Mucosa of descending colon (tissue), 3 donors: ENCODE data around the gene SFXN5. TPM values are rescaled to one million over a fixed set of nuclear protein-coding genes. Genes with fewer than 3 reads are reported as not detected.

ENCODE experiments used
- ATAC-seq: fragments of 200-7000 bp; cut with Tn5 transposase; one replicate; pipeline ENCODE4 v1.9.1; 2020; ENCODE audit warnings: mild to moderate bottlenecking, moderate library complexity
- DNase-seq, 3 donors: peaks; one replicate each; pipeline ENCODE4 v3.0.0-alpha.2; 2020
- H3K36me3 ChIP-seq: fragments of 200-600 bp; one replicate; pipeline ENCODE4 v1.8.0; 2021; ENCODE audit warnings: low read depth, mild to moderate bottlenecking
- H3K4me1 ChIP-seq: fragments of 200-600 bp; one replicate; pipeline ENCODE4 v1.8.0; 2021; ENCODE audit warnings: low read depth, mild to moderate bottlenecking
- H3K4me3 ChIP-seq: fragments of 200-600 bp; one replicate; pipeline ENCODE4 v1.8.0; 2021; ENCODE audit warnings: mild to moderate bottlenecking
- H3K9me3 ChIP-seq: fragments of 200-600 bp; one replicate; pipeline ENCODE4 v1.8.0; 2021; ENCODE audit warnings: mild to moderate bottlenecking
- intact Hi-C, 2 donors: fragments of 100-400 bp; cut with DNase I in 1 of 2; cut with micrococcal nuclease in 1 of 2; formaldehyde crosslinking; loops; one replicate each; pipeline versions ENCODE4 v1.11.0 to v1.11.1; 2022; cut with DNase I, micrococcal nuclease
- total RNA-seq, 3 donors: library from RNA; stranded (reverse); fragmentation: NEBNext Ultra II Directional in 2 of 3; extraction: Animal tissue kit (Norgen Biotek cat#: 25700) in 2 of 3; gene quantifications; one replicate each; pipeline versions ENCODE4 v1.2.1 to v1.2.4, GENCODE V29; 2021 to 2023
- TF ChIP-seq, protein P1 (sequence below): fragments of 200-600 bp; IDR thresholded peaks from one replicate; pipeline ENCODE4 v1.8.0; 2022; ENCODE audit warnings: antibody characterized with exemption, mild to moderate bottlenecking
- donor health status: DM: no; HTN: no; CAD: no; lungs with moderate emphysema.
- donor health status: DM: no; HTN: no; CAD: no.
- donor health status: DM: no; HTN: yes; CAD: no.

Gene SFXN5
- total RNA-seq, 3 donors from 2014 or later, result 22.2 to 30.9 (median 27.5) TPM

DNA sequence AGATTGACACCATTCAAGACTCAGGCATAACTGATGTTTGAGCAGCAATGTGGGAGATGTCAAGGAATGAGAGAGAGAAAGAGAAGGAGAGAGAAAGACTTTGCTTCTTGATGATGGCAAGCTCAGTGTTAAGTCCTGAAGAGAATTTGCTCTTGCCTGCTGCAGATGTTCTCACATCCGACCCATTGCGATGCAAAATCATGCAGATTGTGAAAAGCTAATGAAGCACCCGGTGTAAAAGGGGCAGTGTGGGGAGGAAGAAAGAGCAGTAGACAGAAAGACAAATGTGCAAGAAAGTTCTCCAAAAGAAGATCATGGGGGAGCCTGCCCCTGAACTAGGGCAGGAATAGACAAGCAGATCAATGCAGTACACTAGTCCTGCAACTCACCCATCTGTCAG is 96.5 kb downstream of the SFXN5 start:
- no peaks in the 10 kb centered on the region for H3K4me1 ChIP-seq
- H3K4me3 ChIP-seq, result no peak overlapping the region
- H3K9me3 ChIP-seq, result no peaks in the 10 kb centered on the region
- ATAC-seq (no peak), DNase-seq (no peak)
- TF ChIP-seq, protein P1, sequence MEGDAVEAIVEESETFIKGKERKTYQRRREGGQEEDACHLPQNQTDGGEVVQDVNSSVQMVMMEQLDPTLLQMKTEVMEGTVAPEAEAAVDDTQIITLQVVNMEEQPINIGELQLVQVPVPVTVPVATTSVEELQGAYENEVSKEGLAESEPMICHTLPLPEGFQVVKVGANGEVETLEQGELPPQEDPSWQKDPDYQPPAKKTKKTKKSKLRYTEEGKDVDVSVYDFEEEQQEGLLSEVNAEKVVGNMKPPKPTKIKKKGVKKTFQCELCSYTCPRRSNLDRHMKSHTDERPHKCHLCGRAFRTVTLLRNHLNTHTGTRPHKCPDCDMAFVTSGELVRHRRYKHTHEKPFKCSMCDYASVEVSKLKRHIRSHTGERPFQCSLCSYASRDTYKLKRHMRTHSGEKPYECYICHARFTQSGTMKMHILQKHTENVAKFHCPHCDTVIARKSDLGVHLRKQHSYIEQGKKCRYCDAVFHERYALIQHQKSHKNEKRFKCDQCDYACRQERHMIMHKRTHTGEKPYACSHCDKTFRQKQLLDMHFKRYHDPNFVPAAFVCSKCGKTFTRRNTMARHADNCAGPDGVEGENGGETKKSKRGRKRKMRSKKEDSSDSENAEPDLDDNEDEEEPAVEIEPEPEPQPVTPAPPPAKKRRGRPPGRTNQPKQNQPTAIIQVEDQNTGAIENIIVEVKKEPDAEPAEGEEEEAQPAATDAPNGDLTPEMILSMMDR, result no peak
- H3K36me3 ChIP-seq, result no peaks in the 10 kb centered on the region
- intact Hi-C loops, result no loop called here

DNA sequence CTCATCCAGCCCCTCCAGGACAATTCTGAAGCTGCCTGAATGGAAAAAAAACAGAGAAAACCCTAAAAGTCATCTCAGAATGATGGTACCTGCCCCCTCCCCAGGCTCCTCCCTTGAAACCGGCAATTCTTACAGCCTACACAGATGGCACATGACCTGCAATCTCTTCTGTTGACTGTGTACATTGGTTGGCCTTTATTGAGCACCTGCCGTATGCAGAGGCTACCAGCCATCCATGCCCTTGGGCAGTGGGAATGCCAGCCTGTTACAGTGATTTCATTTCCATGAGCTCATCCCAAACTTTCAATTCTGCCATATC is 97.1 kb downstream of the SFXN5 start:
- peak; percentile 48 for ATAC-seq
- intact Hi-C loops, result loop anchor here in 1 of 2 donors (5.0 kb wide), 1 partner anchor 82 kb away; no protein-coding TSS in a partner anchor
- Histone ChIP-seq H3K4me3 (no peak overlapping the region), H3K36me3 (no peaks in the 10 kb centered on the region), H3K4me1 (no peaks in the 10 kb centered on the region), H3K9me3 (no peaks in the 10 kb centered on the region)
- TF ChIP-seq, protein P1, result no peak
- DNase-seq, result no peak

DNA sequence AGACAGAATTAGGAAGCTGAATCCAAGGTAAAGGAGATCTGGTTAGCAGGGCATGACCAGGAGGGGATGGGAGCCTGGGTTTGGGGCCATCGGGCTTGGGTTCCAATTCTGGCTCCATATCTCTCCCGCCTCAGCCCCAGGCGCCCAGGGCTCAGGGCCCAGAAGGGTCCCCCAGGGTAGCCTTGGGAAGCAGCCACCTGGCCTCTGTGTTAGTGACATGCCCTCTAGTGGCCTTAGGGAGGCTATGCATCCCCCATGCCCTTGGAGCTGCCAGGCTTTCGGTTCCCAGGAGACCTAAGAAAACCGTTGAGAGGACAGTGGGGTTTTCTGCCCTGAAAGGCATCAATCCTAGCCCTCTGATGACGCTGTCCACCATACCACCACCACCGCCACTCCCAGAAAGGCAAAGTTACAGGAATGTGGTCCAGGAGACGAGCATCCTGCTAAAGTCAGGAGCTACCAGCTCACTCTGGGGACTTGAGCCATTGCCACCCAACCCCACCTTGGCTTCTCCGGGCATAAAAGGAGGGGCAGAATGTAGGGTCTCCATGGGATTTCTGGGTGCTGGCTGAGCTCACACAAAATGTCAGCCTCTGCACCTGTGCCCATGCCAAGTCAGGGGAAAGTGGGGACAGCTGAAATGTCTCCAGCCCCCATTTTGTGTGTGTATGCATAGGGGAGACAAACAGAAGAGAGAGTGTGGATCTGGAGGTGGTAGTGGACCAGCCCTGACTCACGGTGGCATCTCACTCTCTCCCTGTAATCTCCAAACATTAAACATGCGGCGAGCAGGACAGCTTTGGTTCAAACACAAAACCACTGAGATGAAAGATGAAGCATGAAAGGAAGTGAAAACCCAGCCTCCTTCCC is 97.7 kb downstream of the SFXN5 start:
- H3K36me3 ChIP-seq, result no peaks in the 10 kb centered on the region
- intact Hi-C loops, result loop anchor here in 1 of 2 donors (5.0 kb wide), 1 partner anchor 82 kb away; no protein-coding TSS in a partner anchor
- DNase-seq (peak; percentile 45 to 63 (median 47)), ATAC-seq (peak; percentile 89)
- H3K4me1 ChIP-seq, result no peaks in the 10 kb centered on the region
- H3K9me3 ChIP-seq, result no peaks in the 10 kb centered on the region
- TF ChIP-seq, protein P1, result peak; percentile 57
- H3K4me3 ChIP-seq, result no peak overlapping the region

DNA sequence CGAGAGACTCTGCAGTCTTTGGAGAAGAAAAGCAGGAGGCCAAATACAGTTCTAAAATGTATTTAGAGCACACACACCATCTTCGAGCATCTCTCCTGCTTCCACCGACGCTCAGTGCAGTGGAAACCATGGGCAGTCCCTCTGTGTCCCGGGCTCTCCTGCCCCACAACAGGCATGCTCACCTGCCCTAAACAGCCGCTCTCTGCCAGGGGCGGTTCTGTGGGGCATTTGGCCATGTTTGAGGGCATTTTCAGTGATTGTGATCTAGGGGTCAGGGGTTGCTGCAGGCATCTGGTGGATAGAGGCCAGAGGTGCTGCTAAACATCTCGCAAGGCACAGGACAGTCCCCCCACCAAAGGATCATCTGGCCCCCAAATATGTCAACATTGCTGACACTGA is 98.4 kb downstream of the SFXN5 start:
- H3K4me1 ChIP-seq, result no peaks in the 10 kb centered on the region
- TF ChIP-seq, protein P1, result no peak
- no peaks in the 10 kb centered on the region for H3K36me3 ChIP-seq
- intact Hi-C loops, result loop anchor here in 1 of 2 donors (5.0 kb wide), 1 partner anchor 81 kb away; no protein-coding TSS in a partner anchor
- ATAC-seq, result no peak
- no peaks in the 10 kb centered on the region for H3K9me3 ChIP-seq
- peak in 1 of 3 donors; percentile 19 for DNase-seq
- no peak overlapping the region for H3K4me3 ChIP-seq

GRCh38 chr2:72972352-72973136 is 99.0 kb downstream of the SFXN5 start:
- Histone ChIP-seq H3K4me3 (no peak overlapping the region), H3K9me3 (no peaks in the 10 kb centered on the region), H3K36me3 (no peaks in the 10 kb centered on the region), H3K4me1 (no peaks in the 10 kb centered on the region)
- no peak for ATAC-seq
- TF ChIP-seq, protein P1, result no peak
- intact Hi-C loops, result loop anchor here in 1 of 2 donors (5.0 kb wide), 1 partner anchor 80 kb away; no protein-coding TSS in a partner anchor
- peak in 1 of 3 donors; percentile 20 for DNase-seq
